CD14-positive monocyte (primary cell): ENCODE data around the gene TMEM151B. TPM values are rescaled to one million over a fixed set of nuclear protein-coding genes. Genes with fewer than 3 reads are reported as not detected.

Experiments
- DNase-seq, 3 donors: peaks; one replicate each; pipeline ENCODE4 v3.0.0-alpha.2; 2011 to 2022
- H2AFZ ChIP-seq: 2 replicates; pipeline ENCODE4 v1.6.0; 2012; ENCODE audit warnings: mild to moderate bottlenecking, low read depth, low read length, inconsistent platforms; ENCODE audit not compliant: insufficient read depth, poor library complexity, severe bottlenecking
- H3K27ac ChIP-seq, 2 donors: 1 replicate in 1 of 2; 2 replicates in 1 of 2; pipeline ENCODE4 v1.5.1; 2012 to 2013; ENCODE audit warnings: low read length in 2 of 2, control low read depth in 1 of 2, inconsistent platforms in 1 of 2, low read depth in 1 of 2, mild to moderate bottlenecking in 1 of 2
- H3K27me3 ChIP-seq, 2 donors: one replicate each; pipeline versions ENCODE4 v1.6.0 to v1.6.1; 2011 to 2013; ENCODE audit warnings: low read length in 2 of 2; ENCODE audit not compliant: control insufficient read depth in 2 of 2, insufficient read depth in 2 of 2
- H3K36me3 ChIP-seq, 2 donors: replicated peaks in 1 of 2; 1 replicate in 1 of 2; 2 replicates in 1 of 2; pipeline versions ENCODE4 v1.5.1 to v1.6.1; 2012 to 2013; ENCODE audit warnings: low read length in 2 of 2, control low read depth in 1 of 2, inconsistent platforms in 1 of 2, mild to moderate bottlenecking in 1 of 2; ENCODE audit not compliant: insufficient read depth in 2 of 2, control insufficient read depth in 1 of 2
- H3K4me1 ChIP-seq, 2 donors: 1 replicate in 1 of 2; 2 replicates in 1 of 2; pipeline versions ENCODE4 v1.5.1 to v1.6.1; 2012 to 2013; ENCODE audit warnings: low read length in 2 of 2, control low read depth in 1 of 2, inconsistent platforms in 1 of 2, mild to moderate bottlenecking in 1 of 2, moderate library complexity in 1 of 2; ENCODE audit not compliant: insufficient read depth in 2 of 2, control insufficient read depth in 1 of 2
- H3K4me2 ChIP-seq: replicated peaks from 2 replicates; pipeline ENCODE3; 2012; ENCODE audit warnings: low read length, moderate library complexity, mild to moderate bottlenecking; ENCODE audit not compliant: poor library complexity, severe bottlenecking; ENCODE audit errors: extremely low read depth
- H3K4me3 ChIP-seq, 3 experiments: fragments of 200-600 bp in 1 of 3; sonication (generic) in 1 of 3; replicated peaks in 1 of 3; 1 replicate in 2 of 3; 2 replicates in 1 of 3; pipeline ENCODE4 v1.5.1; 2011 to 2013; ENCODE audit warnings: low read length in 3 of 3, mild to moderate bottlenecking in 3 of 3, control low read depth in 2 of 3, low read depth in 2 of 3, inconsistent platforms in 1 of 3, moderate library complexity in 1 of 3
- H3K79me2 ChIP-seq: 2 replicates; pipeline ENCODE4 v1.6.0; 2012; ENCODE audit warnings: mild to moderate bottlenecking, control low read depth, inconsistent platforms, low read length, moderate library complexity; ENCODE audit not compliant: insufficient read depth
- H3K9ac ChIP-seq: 2 replicates; pipeline ENCODE4 v1.6.0; 2017; ENCODE audit warnings: low read length, mild to moderate bottlenecking; ENCODE audit not compliant: insufficient read depth, poor library complexity, severe bottlenecking
- H3K9me3 ChIP-seq, 2 donors: replicated peaks in 1 of 2; 1 replicate in 1 of 2; 2 replicates in 1 of 2; pipeline versions ENCODE4 v1.5.1 to v1.6.1; 2012 to 2013; ENCODE audit warnings: low read length in 2 of 2, control low read depth in 1 of 2; ENCODE audit not compliant: control insufficient read depth in 1 of 2, insufficient read depth in 1 of 2
- H4K20me1 ChIP-seq: 2 replicates; pipeline ENCODE4 v1.6.0; 2012; ENCODE audit warnings: mild to moderate bottlenecking, low read length, control low read depth, moderate library complexity; ENCODE audit not compliant: insufficient read depth
- H3K27ac Mint-ChIP-seq, 7 donors: one replicate each; pipeline ENCODE4 v1.8.0; 2020; ENCODE audit warnings: mild to moderate bottlenecking in 7 of 7, mixed read lengths in 7 of 7, moderate library complexity in 6 of 7, inconsistent platforms in 2 of 7
- H3K27me3 Mint-ChIP-seq, 3 donors: one replicate each; pipeline ENCODE4 v1.8.0; 2021 to 2022; ENCODE audit warnings: low read depth in 3 of 3, mild to moderate bottlenecking in 3 of 3, mixed read lengths in 3 of 3, moderate library complexity in 3 of 3, inconsistent platforms in 1 of 3
- H3K36me3 Mint-ChIP-seq, 2 donors: one replicate each; pipeline ENCODE4 v1.8.0; 2020; ENCODE audit warnings: mixed read lengths in 2 of 2, inconsistent platforms in 1 of 2, mild to moderate bottlenecking in 1 of 2
- H3K4me1 Mint-ChIP-seq: one replicate; pipeline ENCODE4 v1.8.0; 2020; ENCODE audit warnings: mild to moderate bottlenecking, mixed read lengths
- H3K4me3 Mint-ChIP-seq, 2 donors: one replicate each; pipeline ENCODE4 v1.8.0; 2020; ENCODE audit warnings: mild to moderate bottlenecking in 2 of 2, mixed read lengths in 2 of 2, moderate library complexity in 1 of 2
- H3K9me3 Mint-ChIP-seq, 7 donors: one replicate each; pipeline ENCODE4 v1.8.0; 2020 to 2022; ENCODE audit warnings: mixed read lengths in 7 of 7, mild to moderate bottlenecking in 6 of 7, moderate library complexity in 6 of 7, inconsistent platforms in 2 of 7
- WGBS: methylation state at CpG from one replicate; pipeline ENCODE4 v1.1.5; 2013; ENCODE audit warnings: missing lambda C conversion rate; ENCODE audit not compliant: insufficient coverage; 5-methylcytosine and 5-hydroxymethylcytosine counted together
- intact Hi-C, 2 donors: fragments of 100-400 bp; cut with micrococcal nuclease; formaldehyde crosslinking; loops; one replicate each; pipeline versions ENCODE4 v1.15.0 to v1.15.1; 2023
- polyA plus RNA-seq, 3 donors: library from polyadenylated mRNA; depleted of rRNA in 1 of 3; unstranded in 2 of 3; stranded (reverse) in 1 of 3; fragments of 300-500 nt in 2 of 3; fragments of >200 nt in 1 of 3; fragmentation: Illumina TruSeq in 2 of 3; gene quantifications; 1 replicate in 2 of 3; 2 replicates in 1 of 3; pipeline ENCODE4 v1.2.3, GENCODE V29; 2012 to 2021
- TF ChIP-seq, protein P1 (sequence below): fragments of 200-600 bp; IDR thresholded peaks from one replicate; pipeline ENCODE4 v1.8.0; 2022; ENCODE audit warnings: antibody characterized with exemption, mild to moderate bottlenecking

TMEM151B gene
- polyA plus RNA-seq, 3 donors, result not detected

DNA sequence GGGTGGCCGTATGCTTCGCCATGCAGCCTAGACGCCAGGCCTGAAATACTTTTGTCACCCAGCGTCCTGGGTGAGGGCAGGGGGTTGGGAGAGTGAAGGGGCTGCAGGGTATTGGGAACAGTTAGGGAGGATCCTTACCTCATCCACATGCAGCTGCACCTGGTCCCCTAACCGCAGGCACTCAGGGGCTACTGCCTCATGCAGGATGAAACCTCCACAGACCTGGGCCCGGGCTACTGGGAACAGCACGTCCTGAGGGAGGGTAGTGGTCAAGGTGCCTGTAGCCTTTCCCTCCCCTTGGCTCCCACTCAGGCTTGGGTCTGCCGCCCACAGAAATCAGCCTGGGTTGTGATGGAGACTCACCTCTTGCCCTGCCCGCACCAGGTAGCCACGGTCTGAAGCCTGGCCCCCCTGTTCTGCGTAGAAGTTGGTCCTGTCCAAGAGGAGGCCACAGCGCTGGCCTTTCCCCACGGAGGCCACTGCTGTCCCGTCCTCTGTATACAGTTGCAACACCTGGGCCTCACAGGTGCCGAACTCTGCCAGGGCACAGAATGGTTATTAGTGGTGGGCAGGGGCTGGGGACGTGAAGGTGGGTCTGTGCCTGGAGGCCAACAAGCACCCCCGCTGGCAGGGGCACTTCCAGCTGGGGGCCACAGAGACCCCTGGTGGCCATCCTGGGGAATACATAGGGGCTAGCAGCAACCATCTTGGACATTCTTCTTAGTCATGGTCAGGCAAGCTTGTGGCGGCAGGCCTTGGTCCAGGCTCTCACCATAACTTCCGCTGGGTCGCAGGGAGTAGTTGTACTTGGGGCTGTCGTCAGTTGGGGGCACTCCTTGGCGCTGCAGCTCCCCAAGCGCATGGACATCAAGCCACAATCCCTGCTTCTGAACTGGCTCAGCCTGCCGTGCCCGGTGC, 34.3 kb downstream of the TMEM151B start:
- H3K27ac Mint-ChIP-seq, result peak overlapping the region in 1 of 7 donors; percentile 37
- intact Hi-C loops, result no loop called here
- H4K20me1 ChIP-seq, result no peaks in the 10 kb centered on the region
- H3K27ac ChIP-seq, result no peak overlapping the region
- H3K27me3 ChIP-seq, result no peaks in the 10 kb centered on the region
- WGBS, result 84% methylated on average over 15 of the region's 25 CpGs
- H3K9ac ChIP-seq, result no peak overlapping the region
- TF ChIP-seq, protein P1, sequence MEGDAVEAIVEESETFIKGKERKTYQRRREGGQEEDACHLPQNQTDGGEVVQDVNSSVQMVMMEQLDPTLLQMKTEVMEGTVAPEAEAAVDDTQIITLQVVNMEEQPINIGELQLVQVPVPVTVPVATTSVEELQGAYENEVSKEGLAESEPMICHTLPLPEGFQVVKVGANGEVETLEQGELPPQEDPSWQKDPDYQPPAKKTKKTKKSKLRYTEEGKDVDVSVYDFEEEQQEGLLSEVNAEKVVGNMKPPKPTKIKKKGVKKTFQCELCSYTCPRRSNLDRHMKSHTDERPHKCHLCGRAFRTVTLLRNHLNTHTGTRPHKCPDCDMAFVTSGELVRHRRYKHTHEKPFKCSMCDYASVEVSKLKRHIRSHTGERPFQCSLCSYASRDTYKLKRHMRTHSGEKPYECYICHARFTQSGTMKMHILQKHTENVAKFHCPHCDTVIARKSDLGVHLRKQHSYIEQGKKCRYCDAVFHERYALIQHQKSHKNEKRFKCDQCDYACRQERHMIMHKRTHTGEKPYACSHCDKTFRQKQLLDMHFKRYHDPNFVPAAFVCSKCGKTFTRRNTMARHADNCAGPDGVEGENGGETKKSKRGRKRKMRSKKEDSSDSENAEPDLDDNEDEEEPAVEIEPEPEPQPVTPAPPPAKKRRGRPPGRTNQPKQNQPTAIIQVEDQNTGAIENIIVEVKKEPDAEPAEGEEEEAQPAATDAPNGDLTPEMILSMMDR, result peak; percentile 89
- no peaks in the 10 kb centered on the region for H3K4me1 ChIP-seq
- peak; percentile 25 to 57 (median 26) for DNase-seq
- H3K4me3 ChIP-seq, result no peak overlapping the region
- H3K36me3 ChIP-seq, result peaks cover 81 to 96% of the 10 kb centered on the region in 2 donors
- peaks cover 9% of the 10 kb centered on the region for H3K4me1 Mint-ChIP-seq
- H3K4me3 Mint-ChIP-seq, result no peak overlapping the region
- H3K9me3 Mint-ChIP-seq, result no peaks in the 10 kb centered on the region
- no peaks in the 10 kb centered on the region for H3K79me2 ChIP-seq
- peaks cover 74 to 97% of the 10 kb centered on the region in 2 donors for H3K36me3 Mint-ChIP-seq
- H3K4me2 ChIP-seq, result no peak overlapping the region
- H3K9me3 ChIP-seq, result no peaks in the 10 kb centered on the region
- peaks cover 0 to 2% (median 0%) of the 10 kb centered on the region in 3 donors for H3K27me3 Mint-ChIP-seq
- H2AFZ ChIP-seq, result no peak overlapping the region

DNA sequence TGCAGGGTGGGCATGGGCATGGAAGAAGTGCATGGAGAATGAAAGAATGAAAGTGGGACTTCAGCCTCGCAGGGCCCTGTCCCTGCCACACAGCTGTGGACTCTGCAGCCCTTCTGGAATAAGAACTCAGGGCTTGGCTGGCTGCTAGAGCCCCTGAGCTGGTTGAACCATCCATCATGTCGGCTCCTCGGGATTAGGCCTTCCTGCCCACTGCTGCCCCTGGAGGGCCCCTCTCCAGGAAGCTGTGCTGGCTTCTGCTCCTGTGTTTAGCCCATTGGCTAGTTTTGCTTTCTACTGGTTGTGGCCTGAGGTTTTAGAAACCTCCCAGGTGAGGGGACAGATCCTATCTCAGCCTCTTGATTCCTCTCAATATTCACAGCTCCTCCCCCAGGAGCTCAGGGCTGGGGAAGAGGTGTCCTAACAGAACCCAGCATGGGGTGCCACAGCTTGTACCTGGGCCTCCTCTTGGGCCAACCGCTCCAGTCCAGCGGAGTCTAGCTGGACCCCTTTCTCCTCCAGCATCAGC, 35.0 kb downstream of the TMEM151B start:
- Mint-ChIP-seq H3K4me3 (no peak overlapping the region), H3K4me1 (peaks cover 6% of the 10 kb centered on the region), H3K9me3 (no peaks in the 10 kb centered on the region), H3K27ac (peak overlapping the region in 2 of 7 donors; percentile 9 to 52), H3K36me3 (peaks cover 76 to 97% of the 10 kb centered on the region in 2 donors), H3K27me3 (peaks cover 0 to 2% (median 0%) of the 10 kb centered on the region in 3 donors)
- intact Hi-C loops, result no loop called here
- Histone ChIP-seq H3K27ac (no peak overlapping the region), H3K79me2 (no peaks in the 10 kb centered on the region), H2AFZ (no peak overlapping the region), H3K36me3 (peaks cover 86 to 98% of the 10 kb centered on the region in 2 donors), H3K27me3 (no peaks in the 10 kb centered on the region), H3K4me2 (no peak overlapping the region), H3K4me3 (no peak overlapping the region), H4K20me1 (no peaks in the 10 kb centered on the region), H3K4me1 (no peaks in the 10 kb centered on the region), H3K9me3 (no peaks in the 10 kb centered on the region), H3K9ac (no peak overlapping the region)
- TF ChIP-seq, protein P1, result no peak
- WGBS, result 91% methylated on average over 3 of the region's 5 CpGs
- DNase-seq, result no peak
